ENCODE measurements around the gene DTHD1. TPM values are rescaled to one million over a fixed set of nuclear protein-coding genes. Genes with fewer than 3 reads are reported as not detected.
A peak's percentile ranks its signal among the peaks of the same experiment; 100 is the strongest.

DTHD1 gene
- total RNA-seq, 1 donor from 2014 or later: 0.55 TPM

GRCh38 chr4:36333303-36333877 is 52.0 kb downstream of the DTHD1 start:
- DNase-seq (no peak), ATAC-seq (peak; percentile 14)
- Histone ChIP-seq H3K9me3 (no peaks in the 10 kb centered on the region), H3K4me3 (no peak overlapping the region), H3K4me1 (no peaks in the 10 kb centered on the region), H3K27ac (no peak overlapping the region), H3K36me3 (no peaks in the 10 kb centered on the region), H3K27me3 (no peaks in the 10 kb centered on the region)
- intact Hi-C loops (cut with DNase I): no loop called here
- TF ChIP-seq CTCF (IDR thresholded peaks at IDR 0.05): no peak

- DNase-seq (no peak), ATAC-seq (no peak)
- TF ChIP-seq CTCF (IDR thresholded peaks at IDR 0.05): no peak
- Histone ChIP-seq H3K27me3 (no peaks in the 10 kb centered on the region), H3K9me3 (no peaks in the 10 kb centered on the region), H3K27ac (no peak overlapping the region), H3K4me1 (no peaks in the 10 kb centered on the region), H3K36me3 (no peaks in the 10 kb centered on the region), H3K4me3 (no peak overlapping the region)
- intact Hi-C loops (cut with DNase I): no loop called here
Observed at GRCh38 chr4:36337665-36338185, 56.3 kb downstream of the DTHD1 start.

- intact Hi-C loops (cut with DNase I): no loop called here
Observed at GRCh38 chr4:36338973-36339372, 57.6 kb downstream of the DTHD1 start.

GRCh38 chr4:36341936-36342335 is 60.5 kb downstream of the DTHD1 start:
- TF ChIP-seq CTCF (IDR thresholded peaks at IDR 0.05): no peak
- H3K4me1 ChIP-seq: no peaks in the 10 kb centered on the region
- H3K36me3 ChIP-seq: no peaks in the 10 kb centered on the region
- no peaks in the 10 kb centered on the region for H3K27me3 ChIP-seq
- H3K9me3 ChIP-seq: no peaks in the 10 kb centered on the region
- no peak overlapping the region for H3K4me3 ChIP-seq
- ATAC-seq: no peak
- no peak overlapping the region for H3K27ac ChIP-seq
- DNase-seq: no peak
- intact Hi-C loops (cut with DNase I): no loop called here

More at GRCh38 chr4:36338973-36339372, 57.6 kb downstream of the DTHD1 start:
- no peak for ATAC-seq
- no peaks in the 10 kb centered on the region for H3K36me3 ChIP-seq
- TF ChIP-seq CTCF (IDR thresholded peaks at IDR 0.05): no peak
- no peaks in the 10 kb centered on the region for H3K4me1 ChIP-seq
- H3K4me3 ChIP-seq: no peak overlapping the region
- H3K9me3 ChIP-seq: no peaks in the 10 kb centered on the region
- no peak overlapping the region for H3K27ac ChIP-seq
- DNase-seq: no peak
- H3K27me3 ChIP-seq: no peaks in the 10 kb centered on the region

GRCh38 chr4:36343501-36344175 is 62.2 kb downstream of the DTHD1 start:
- no peak for TF ChIP-seq CTCF (IDR thresholded peaks at IDR 0.05)
- intact Hi-C loops (cut with DNase I): no loop called here
- Histone ChIP-seq H3K4me1 (no peaks in the 10 kb centered on the region), H3K27me3 (no peaks in the 10 kb centered on the region), H3K36me3 (no peaks in the 10 kb centered on the region), H3K9me3 (no peaks in the 10 kb centered on the region), H3K27ac (no peak overlapping the region), H3K4me3 (no peak overlapping the region)
- no peak for DNase-seq
- ATAC-seq: no peak
